ENCODE measurements around the gene BPIFB6.

- TF ChIP-seq CTCF (IDR thresholded peaks at IDR 0.05) (no peak), POLR2AphosphoS5 (IDR thresholded peaks at IDR 0.05) (no peak), POLR2A (IDR thresholded peaks at IDR 0.05) (no peak)
Measured at GRCh38 chr20:33081411-33082154, 50.1 kb downstream of the BPIFB6 start.

All from sigmoid colon (tissue), 4 donors.